Measurements from ENCODE around the gene TSHZ2. TPM values are rescaled to one million over a fixed set of nuclear protein-coding genes. Genes with fewer than 3 reads are reported as not detected.
"Not testable (repeated sequence)": the region's sequence is repeated elsewhere in the genome, so short reads cannot be mapped to it uniquely, and the experiment has no call there.

TSHZ2 gene
- total RNA-seq, 1 donor from 2014 or later: 1.2 TPM

DNA sequence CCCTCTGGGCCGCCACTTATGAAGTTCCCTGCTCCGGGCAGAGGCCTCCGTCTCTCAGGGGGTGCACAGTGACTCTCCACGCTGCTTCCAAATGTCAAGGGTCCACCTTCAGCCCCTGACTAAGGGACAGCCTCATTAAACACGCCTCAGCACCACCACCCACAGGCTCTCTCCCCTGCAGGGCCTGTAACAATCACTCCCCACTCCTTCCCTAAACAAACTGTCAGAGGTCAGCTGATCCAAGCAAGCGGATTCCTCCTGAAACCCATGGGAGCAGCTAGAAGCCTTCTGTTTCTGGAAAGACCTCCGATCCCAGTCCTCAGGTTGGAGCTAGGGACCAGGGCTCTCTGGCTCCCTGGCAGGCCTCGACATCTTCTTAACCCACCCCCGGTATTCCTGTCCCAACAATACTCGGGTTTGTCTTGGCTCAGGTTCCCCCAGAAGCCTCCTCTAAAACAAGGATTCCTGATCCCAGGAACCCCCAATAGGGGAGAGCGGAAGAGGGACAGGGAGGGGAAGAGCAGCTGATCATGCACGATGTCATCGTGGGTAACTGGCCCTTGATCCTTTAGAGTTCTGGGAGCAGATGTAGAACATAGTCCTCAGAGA, 440.5 kb downstream of the TSHZ2 start:
- no peaks in the 10 kb centered on the region for H3K4me1 Mint-ChIP-seq (ENCODE audit: low read depth, unreplicated experiment)
- H4K20me1 ChIP-seq (ENCODE audit: insufficient read depth, low read length): no peaks in the 10 kb centered on the region
- no peaks in the 10 kb centered on the region for H3K79me2 ChIP-seq (ENCODE audit: insufficient read depth, low read length)
- H3K4me3 ChIP-seq (ENCODE audit: insufficient read depth, low read depth, low read length): no peak overlapping the region
- H3K27ac ChIP-seq (ENCODE audit: low read depth, low read length): no peak overlapping the region
- no peak overlapping the region for H3K9ac ChIP-seq (ENCODE audit: low read length)
- H3K9me3 Mint-ChIP-seq (ENCODE audit: unreplicated experiment): peaks cover 6% of the 10 kb centered on the region
- DNase-seq (ENCODE audit: low read depth) (no peak), FAIRE-seq (no peak)
- H3K27ac Mint-ChIP-seq (ENCODE audit: unreplicated experiment): no peak overlapping the region
- no peaks in the 10 kb centered on the region for H3K36me3 Mint-ChIP-seq (ENCODE audit: low read depth, unreplicated experiment)
- no peak overlapping the region for H3K4me3 Mint-ChIP-seq (ENCODE audit: unreplicated experiment)
- no peaks in the 10 kb centered on the region for H3K9me3 ChIP-seq (ENCODE audit: insufficient read depth, low read depth, low read length)
- H3K27me3 Mint-ChIP-seq (ENCODE audit: low read depth, unreplicated experiment): peaks cover 10% of the 10 kb centered on the region
- no peak for TF ChIP-seq EZH2 (IDR thresholded peaks at IDR 0.05; ENCODE audit: insufficient read depth, low read length)
- TF ChIP-seq, protein P1, sequence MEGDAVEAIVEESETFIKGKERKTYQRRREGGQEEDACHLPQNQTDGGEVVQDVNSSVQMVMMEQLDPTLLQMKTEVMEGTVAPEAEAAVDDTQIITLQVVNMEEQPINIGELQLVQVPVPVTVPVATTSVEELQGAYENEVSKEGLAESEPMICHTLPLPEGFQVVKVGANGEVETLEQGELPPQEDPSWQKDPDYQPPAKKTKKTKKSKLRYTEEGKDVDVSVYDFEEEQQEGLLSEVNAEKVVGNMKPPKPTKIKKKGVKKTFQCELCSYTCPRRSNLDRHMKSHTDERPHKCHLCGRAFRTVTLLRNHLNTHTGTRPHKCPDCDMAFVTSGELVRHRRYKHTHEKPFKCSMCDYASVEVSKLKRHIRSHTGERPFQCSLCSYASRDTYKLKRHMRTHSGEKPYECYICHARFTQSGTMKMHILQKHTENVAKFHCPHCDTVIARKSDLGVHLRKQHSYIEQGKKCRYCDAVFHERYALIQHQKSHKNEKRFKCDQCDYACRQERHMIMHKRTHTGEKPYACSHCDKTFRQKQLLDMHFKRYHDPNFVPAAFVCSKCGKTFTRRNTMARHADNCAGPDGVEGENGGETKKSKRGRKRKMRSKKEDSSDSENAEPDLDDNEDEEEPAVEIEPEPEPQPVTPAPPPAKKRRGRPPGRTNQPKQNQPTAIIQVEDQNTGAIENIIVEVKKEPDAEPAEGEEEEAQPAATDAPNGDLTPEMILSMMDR (IDR thresholded peaks at IDR 0.05; ENCODE audit: insufficient read depth, low read depth, low read length): no peak
- no peak overlapping the region for H3K4me2 ChIP-seq (ENCODE audit: low read length)
- H3K27me3 ChIP-seq (ENCODE audit: insufficient read depth, low read length): no peaks in the 10 kb centered on the region
- H3K4me1 ChIP-seq (ENCODE audit: insufficient read depth, low read length): no peaks in the 10 kb centered on the region
- H3K36me3 ChIP-seq (ENCODE audit: insufficient read depth, low read length): no peaks in the 10 kb centered on the region
- no peak overlapping the region for H2AFZ ChIP-seq (ENCODE audit: low read depth, low read length)

DNA sequence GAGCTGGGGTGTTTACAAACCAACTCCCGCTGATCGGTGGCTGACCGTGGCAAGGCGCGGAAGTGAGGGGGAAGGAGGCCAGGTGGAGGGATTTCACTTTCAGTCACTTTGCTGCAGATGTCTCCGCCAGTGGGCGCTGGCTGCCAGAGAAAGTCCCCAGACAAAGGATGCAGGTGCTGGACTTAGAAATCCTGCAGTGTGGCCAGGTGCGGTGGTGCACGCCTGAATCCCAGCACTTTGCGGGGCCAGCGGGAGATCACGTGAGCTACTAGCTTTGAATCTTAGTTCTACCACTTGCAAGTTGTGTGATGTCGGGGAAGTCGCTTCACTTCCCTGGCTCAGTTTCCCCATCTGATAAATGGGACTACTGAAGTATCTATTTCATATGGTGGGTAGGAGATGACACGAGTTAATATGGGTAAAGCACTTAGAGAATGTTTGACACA, 441.1 kb downstream of the TSHZ2 start:
- H3K4me3 ChIP-seq (ENCODE audit: insufficient read depth, low read depth, low read length): no peak overlapping the region
- H3K36me3 ChIP-seq (ENCODE audit: insufficient read depth, low read length): no peaks in the 10 kb centered on the region
- no peaks in the 10 kb centered on the region for H3K27me3 ChIP-seq (ENCODE audit: insufficient read depth, low read length)
- Mint-ChIP-seq H3K36me3 (ENCODE audit: low read depth, unreplicated experiment) (no peaks in the 10 kb centered on the region), H3K27ac (ENCODE audit: unreplicated experiment) (no peak overlapping the region), H3K4me3 (ENCODE audit: unreplicated experiment) (no peak overlapping the region), H3K27me3 (ENCODE audit: low read depth, unreplicated experiment) (peaks cover 7% of the 10 kb centered on the region), H3K4me1 (ENCODE audit: low read depth, unreplicated experiment) (no peaks in the 10 kb centered on the region), H3K9me3 (ENCODE audit: unreplicated experiment) (peaks cover 6% of the 10 kb centered on the region)
- DNase-seq (ENCODE audit: low read depth) (no peak), FAIRE-seq (no peak)
- no peak overlapping the region for H3K27ac ChIP-seq (ENCODE audit: low read depth, low read length)
- no peak overlapping the region for H2AFZ ChIP-seq (ENCODE audit: low read depth, low read length)
- H3K79me2 ChIP-seq (ENCODE audit: insufficient read depth, low read length): no peaks in the 10 kb centered on the region
- no peaks in the 10 kb centered on the region for H3K9me3 ChIP-seq (ENCODE audit: insufficient read depth, low read depth, low read length)
- H3K4me1 ChIP-seq (ENCODE audit: insufficient read depth, low read length): no peaks in the 10 kb centered on the region
- H3K4me2 ChIP-seq (ENCODE audit: low read length): no peak overlapping the region
- TF ChIP-seq EZH2 (IDR thresholded peaks at IDR 0.05; ENCODE audit: insufficient read depth, low read length): no peak
- TF ChIP-seq, protein P1 (IDR thresholded peaks at IDR 0.05; ENCODE audit: insufficient read depth, low read depth, low read length): no peak
- H4K20me1 ChIP-seq (ENCODE audit: insufficient read depth, low read length): no peaks in the 10 kb centered on the region
- no peak overlapping the region for H3K9ac ChIP-seq (ENCODE audit: low read length)

DNA sequence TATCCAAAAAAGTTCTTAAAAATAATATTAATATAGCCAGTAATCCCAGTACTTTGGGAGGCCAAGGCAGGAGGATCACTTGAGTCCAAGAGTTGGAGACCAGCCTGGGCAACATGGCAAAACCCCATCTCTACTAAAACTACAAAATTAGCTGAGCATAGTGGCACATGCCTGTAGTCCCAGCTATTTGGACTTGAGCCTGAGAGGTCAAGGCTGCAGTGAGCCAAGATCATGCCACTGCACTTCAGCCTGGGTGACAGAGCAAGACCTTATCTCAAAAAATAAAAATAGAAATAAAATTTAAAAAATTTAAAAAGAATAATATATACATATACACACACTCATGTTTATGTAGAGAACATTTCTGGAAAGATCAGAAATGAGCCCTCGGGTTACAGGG, 441.7 kb downstream of the TSHZ2 start:
- H4K20me1 ChIP-seq (ENCODE audit: insufficient read depth, low read length); H3K4me1 Mint-ChIP-seq (ENCODE audit: low read depth, unreplicated experiment); H3K27me3 ChIP-seq (ENCODE audit: insufficient read depth, low read length); H3K36me3 ChIP-seq (ENCODE audit: insufficient read depth, low read length); DNase-seq (ENCODE audit: low read depth); H3K4me3 ChIP-seq (ENCODE audit: insufficient read depth, low read depth, low read length); H3K4me3 Mint-ChIP-seq (ENCODE audit: unreplicated experiment); H3K36me3 Mint-ChIP-seq (ENCODE audit: low read depth, unreplicated experiment); H3K9me3 Mint-ChIP-seq (ENCODE audit: unreplicated experiment); H3K9ac ChIP-seq (ENCODE audit: low read length); H3K79me2 ChIP-seq (ENCODE audit: insufficient read depth, low read length); H3K9me3 ChIP-seq (ENCODE audit: insufficient read depth, low read depth, low read length); H2AFZ ChIP-seq (ENCODE audit: low read depth, low read length); H3K27ac ChIP-seq (ENCODE audit: low read depth, low read length); H3K4me1 ChIP-seq (ENCODE audit: insufficient read depth, low read length); H3K27ac Mint-ChIP-seq (ENCODE audit: unreplicated experiment); H3K4me2 ChIP-seq (ENCODE audit: low read length); FAIRE-seq: not testable (repeated sequence)
- H3K27me3 Mint-ChIP-seq (ENCODE audit: low read depth, unreplicated experiment): peaks cover 12% of the 10 kb centered on the region

Measured in astrocyte (in vitro differentiated cells and primary cell).